Body of pancreas (tissue), 4 donors: ENCODE data around the gene KDM1B.

Experiments used
- POLR2A ChIP-seq, 3 donors: fragments of 450-650 bp; IDR thresholded peaks; one replicate each; pipeline ENCODE4 v1.6.1; 2016; ENCODE audit warnings: antibody characterized with exemption in 3 of 3, mild to moderate bottlenecking in 2 of 3
- TF ChIP-seq, protein P1 (sequence below), 7 experiments: fragments of 450-650 bp in 4 of 7; fragments of 200-600 bp in 3 of 7; sonication (generic) in 3 of 7; IDR thresholded peaks; one replicate each; pipeline ENCODE4 v1.5.1; 2016 to 2019; ENCODE audit warnings: antibody characterized with exemption in 7 of 7

DNA sequence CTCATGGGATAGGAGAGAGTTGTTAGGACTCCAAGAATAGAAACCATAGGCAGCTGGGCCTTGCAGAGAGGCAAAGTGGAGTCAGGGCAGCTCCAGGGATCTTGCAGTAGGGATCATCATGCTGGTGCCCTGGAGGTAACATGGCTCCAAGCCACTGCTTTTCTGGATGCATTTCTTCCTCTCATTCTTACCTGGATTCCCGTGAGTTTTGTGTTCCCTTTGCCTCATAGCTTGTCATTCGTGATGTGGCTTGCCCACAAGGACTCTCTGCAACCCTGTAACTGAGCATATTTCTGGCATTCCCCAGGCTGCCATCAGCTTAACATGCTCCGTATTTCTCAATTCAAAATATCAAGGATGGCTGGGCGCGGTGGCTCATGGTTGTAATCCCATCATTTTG, 38.1 kb upstream of the KDM1B start:
- TF ChIP-seq, protein P1, sequence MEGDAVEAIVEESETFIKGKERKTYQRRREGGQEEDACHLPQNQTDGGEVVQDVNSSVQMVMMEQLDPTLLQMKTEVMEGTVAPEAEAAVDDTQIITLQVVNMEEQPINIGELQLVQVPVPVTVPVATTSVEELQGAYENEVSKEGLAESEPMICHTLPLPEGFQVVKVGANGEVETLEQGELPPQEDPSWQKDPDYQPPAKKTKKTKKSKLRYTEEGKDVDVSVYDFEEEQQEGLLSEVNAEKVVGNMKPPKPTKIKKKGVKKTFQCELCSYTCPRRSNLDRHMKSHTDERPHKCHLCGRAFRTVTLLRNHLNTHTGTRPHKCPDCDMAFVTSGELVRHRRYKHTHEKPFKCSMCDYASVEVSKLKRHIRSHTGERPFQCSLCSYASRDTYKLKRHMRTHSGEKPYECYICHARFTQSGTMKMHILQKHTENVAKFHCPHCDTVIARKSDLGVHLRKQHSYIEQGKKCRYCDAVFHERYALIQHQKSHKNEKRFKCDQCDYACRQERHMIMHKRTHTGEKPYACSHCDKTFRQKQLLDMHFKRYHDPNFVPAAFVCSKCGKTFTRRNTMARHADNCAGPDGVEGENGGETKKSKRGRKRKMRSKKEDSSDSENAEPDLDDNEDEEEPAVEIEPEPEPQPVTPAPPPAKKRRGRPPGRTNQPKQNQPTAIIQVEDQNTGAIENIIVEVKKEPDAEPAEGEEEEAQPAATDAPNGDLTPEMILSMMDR (IDR thresholded peaks at IDR 0.05), result no peak
- no peak for TF ChIP-seq POLR2A (IDR thresholded peaks at IDR 0.05)
